Testis (tissue), 3 donors: Measurements from ENCODE around the gene MOB2. TPM values are rescaled to one million over a fixed set of nuclear protein-coding genes. Genes with fewer than 3 reads are reported as not detected.

Source experiments
- DNase-seq: peaks from one replicate; pipeline ENCODE4 v3.0.0-alpha.2; 2019
- H3K27ac ChIP-seq, 2 donors: fragments of 200-600 bp; sonication (generic); one replicate each; pipeline ENCODE4 v1.5.1; 2019
- H3K27me3 ChIP-seq: fragments of 200-600 bp; sonication (generic); one replicate; pipeline ENCODE4 v1.5.1; 2019
- H3K36me3 ChIP-seq: fragments of 200-600 bp; sonication (generic); one replicate; pipeline ENCODE4 v1.5.1; 2017; ENCODE audit warnings: low read depth; ENCODE audit errors: missing control alignments
- H3K4me1 ChIP-seq: fragments of 200-600 bp; sonication (generic); one replicate; pipeline ENCODE4 v1.5.1; 2019
- H3K4me3 ChIP-seq, 2 donors: fragments of 200-600 bp; sonication (generic); one replicate each; pipeline ENCODE4 v1.5.1; 2017 to 2019
- H3K9me3 ChIP-seq: fragments of 200-600 bp; sonication (generic); one replicate; pipeline ENCODE4 v1.5.1; 2017
- POLR2A ChIP-seq: fragments of 450-650 bp; IDR thresholded peaks from one replicate; pipeline ENCODE4 v1.6.1; 2017; ENCODE audit warnings: antibody characterized with exemption, mild to moderate bottlenecking, moderate library complexity
- WGBS, 2 donors: methylation state at CpG; one replicate each; pipeline ENCODE4 v1.1.5; 2018; 5-methylcytosine and 5-hydroxymethylcytosine counted together
- intact Hi-C: fragments of 100-400 bp; cut with DNase I; formaldehyde crosslinking; loops from one replicate; pipeline ENCODE4 v1.15.1; 2023; ENCODE audit warnings: low total_unique reads
- polyA plus RNA-seq: library from polyadenylated mRNA; stranded (reverse); fragments of 350-450 nt; fragmentation: Illumina TruSeq; extraction: RNeasy Lipid Tissue Mini Kit (QIAGEN cat#74804); gene quantifications from one replicate; pipeline ENCODE4 v1.2.3, GENCODE V29; 2014; ENCODE audit warnings: low read depth, low replicate concordance; ENCODE audit not compliant: insufficient read depth
- total RNA-seq, 2 donors: library from RNA; depleted of rRNA; stranded (reverse); fragments of >200 nt; gene quantifications; one replicate each; pipeline ENCODE4 v1.2.3, GENCODE V29; 2016
- TF ChIP-seq, protein P1 (sequence below), 3 experiments: fragments of 450-650 bp in 2 of 3; fragments of 200-600 bp in 1 of 3; sonication (generic) in 1 of 3; IDR thresholded peaks; one replicate each; pipeline ENCODE4 v1.5.1; 2016 to 2019; ENCODE audit warnings: antibody characterized with exemption in 3 of 3, mild to moderate bottlenecking in 2 of 3, moderate library complexity in 1 of 3

MOB2 gene
- total and polyA plus RNA-seq, 3 donors from 2014 or later: 41.5 to 57.7 (median 46.8) TPM

DNA sequence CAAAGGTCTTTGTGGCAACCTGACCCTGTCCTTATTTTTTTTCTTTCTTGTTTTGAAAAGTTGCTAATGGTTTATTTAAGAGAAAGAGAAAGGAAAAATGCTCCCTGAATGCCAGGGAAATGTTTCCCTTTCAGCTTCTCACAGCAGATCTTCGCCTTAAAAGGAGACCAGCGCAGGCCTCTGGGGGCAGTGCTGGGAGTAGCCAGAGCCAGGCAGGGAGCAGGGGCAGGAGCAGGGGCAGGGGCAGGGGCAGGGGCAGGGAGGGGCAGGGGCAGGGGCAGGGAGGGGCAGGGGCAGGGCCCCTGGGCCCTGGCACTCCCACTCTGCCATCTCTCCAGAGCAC is 5.1 kb downstream of the MOB2 start:
- no peak for DNase-seq
- TF ChIP-seq, protein P1, sequence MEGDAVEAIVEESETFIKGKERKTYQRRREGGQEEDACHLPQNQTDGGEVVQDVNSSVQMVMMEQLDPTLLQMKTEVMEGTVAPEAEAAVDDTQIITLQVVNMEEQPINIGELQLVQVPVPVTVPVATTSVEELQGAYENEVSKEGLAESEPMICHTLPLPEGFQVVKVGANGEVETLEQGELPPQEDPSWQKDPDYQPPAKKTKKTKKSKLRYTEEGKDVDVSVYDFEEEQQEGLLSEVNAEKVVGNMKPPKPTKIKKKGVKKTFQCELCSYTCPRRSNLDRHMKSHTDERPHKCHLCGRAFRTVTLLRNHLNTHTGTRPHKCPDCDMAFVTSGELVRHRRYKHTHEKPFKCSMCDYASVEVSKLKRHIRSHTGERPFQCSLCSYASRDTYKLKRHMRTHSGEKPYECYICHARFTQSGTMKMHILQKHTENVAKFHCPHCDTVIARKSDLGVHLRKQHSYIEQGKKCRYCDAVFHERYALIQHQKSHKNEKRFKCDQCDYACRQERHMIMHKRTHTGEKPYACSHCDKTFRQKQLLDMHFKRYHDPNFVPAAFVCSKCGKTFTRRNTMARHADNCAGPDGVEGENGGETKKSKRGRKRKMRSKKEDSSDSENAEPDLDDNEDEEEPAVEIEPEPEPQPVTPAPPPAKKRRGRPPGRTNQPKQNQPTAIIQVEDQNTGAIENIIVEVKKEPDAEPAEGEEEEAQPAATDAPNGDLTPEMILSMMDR (IDR thresholded peaks at IDR 0.05): peak in 2 of 3 experiments; percentile 6
- TF ChIP-seq POLR2A: no peak
- Histone ChIP-seq H3K4me1 (peaks cover 32% of the 10 kb centered on the region), H3K27ac (peak overlapping the region; percentile 70 to 76), H3K4me3 (no peak overlapping the region), H3K36me3 (no peaks in the 10 kb centered on the region), H3K9me3 (no peaks in the 10 kb centered on the region), H3K27me3 (no peaks in the 10 kb centered on the region)
- WGBS, 2 donors: 68 to 74% methylated on average over 2 of the region's 2 CpGs
- intact Hi-C loops: no loop called here

DNA sequence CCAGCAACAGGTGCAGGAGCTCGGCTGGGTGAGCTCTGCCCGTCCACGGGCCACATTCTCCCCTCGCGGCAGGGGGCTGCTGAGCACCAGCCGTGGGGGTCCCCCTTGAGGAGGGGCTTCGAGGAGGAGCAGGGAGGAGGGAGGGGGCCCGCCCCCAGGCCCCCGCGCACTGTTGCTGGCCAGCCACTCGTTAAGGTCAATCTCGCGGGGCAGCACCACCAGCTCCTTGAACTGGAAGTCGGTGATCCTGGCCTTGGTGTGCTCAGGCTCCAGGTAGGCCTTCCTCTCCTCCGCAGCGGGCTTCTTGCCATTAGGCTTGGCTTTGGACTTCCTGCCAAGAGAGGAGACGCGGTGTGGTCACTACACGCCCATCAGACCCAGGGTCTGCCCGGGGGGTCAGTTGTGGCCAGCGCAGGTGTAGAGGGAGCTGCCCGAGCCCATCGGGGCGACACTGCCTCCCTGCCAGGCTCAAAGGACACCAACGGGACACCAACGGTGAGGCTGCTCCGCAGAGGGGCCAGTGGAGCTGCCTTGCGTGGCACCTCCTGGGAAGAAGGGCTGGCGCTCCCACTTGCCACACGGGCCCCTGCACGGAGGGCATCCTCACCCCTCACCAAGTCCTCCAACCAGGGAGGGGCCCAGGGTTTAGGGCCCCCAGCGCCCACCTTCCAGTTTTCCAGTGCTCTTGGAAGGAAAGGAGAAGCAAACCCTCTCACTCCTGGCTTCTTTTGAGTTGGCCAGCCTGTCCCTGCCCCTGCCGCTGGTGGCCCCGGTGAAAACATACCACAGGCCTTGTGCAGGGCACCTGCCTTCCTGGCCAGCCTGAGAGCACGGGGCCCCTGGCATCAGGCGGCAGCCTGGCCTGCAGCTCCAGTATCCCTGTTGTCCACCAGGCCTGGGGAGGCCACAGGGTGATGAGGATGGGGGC is 5.8 kb downstream of the MOB2 start:
- Histone ChIP-seq H3K4me1 (peaks cover 26% of the 10 kb centered on the region), H3K9me3 (no peaks in the 10 kb centered on the region), H3K36me3 (no peaks in the 10 kb centered on the region), H3K4me3 (no peak overlapping the region), H3K27me3 (no peaks in the 10 kb centered on the region), H3K27ac (peak overlapping the region in 1 of 2 donors; percentile 76)
- DNase-seq: no peak
- 82 to 89% methylated on average over 12 to 36 of the region's 36 CpGs for WGBS, 2 donors
- TF ChIP-seq, protein P1 (IDR thresholded peaks at IDR 0.05): no peak
- no peak for TF ChIP-seq POLR2A
- intact Hi-C loops: no loop called here

DNA sequence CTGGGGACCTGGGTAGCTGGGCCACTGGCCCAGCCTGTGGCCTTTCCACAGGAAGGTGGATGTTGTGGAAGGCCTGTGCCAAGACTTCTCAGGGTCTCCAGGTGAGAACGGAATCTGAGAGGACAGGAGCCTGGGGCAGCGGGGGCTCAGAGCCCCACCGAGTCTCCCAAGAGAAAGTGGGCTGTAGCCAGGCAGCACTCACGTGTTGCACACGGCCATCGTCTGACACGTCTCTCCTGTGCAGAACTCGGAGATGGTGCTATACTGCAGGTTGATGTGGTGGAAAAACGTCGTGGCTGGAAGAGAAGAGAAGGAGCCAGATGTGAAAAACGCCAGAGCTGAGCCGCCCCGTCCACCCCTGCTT is 6.4 kb downstream of the MOB2 start:
- intact Hi-C loops: no loop called here
- no peak for DNase-seq

DNA sequence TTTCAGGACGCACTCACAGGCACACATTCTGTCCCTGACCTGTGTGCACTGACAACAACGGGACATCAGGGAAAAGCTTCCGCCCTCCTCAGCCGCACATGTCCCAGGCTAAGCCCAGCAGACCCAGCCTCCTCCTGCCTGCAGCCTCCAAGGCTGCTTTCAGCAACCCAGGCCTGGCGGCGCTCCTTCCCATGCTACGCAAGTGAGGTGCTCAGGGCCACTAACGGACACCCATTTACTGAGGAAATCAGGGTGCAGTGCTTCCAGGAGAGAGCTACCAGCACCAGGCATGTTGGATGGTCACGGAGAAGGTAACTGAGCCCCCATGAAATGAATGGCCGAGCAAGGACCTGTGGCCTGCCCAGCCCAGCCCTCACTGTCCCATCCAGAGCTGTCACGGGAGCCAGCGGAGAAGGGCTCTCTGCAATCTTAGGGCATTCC is 6.9 kb downstream of the MOB2 start:
- peaks cover 15% of the 10 kb centered on the region for H3K4me1 ChIP-seq
- no peak overlapping the region for H3K27ac ChIP-seq
- no peak overlapping the region for H3K4me3 ChIP-seq
- TF ChIP-seq, protein P1 (IDR thresholded peaks at IDR 0.05): no peak
- no peak for TF ChIP-seq POLR2A
- 94 to 97% methylated on average over 12 of the region's 12 CpGs for WGBS, 2 donors
- H3K36me3 ChIP-seq: no peaks in the 10 kb centered on the region
- no peak for DNase-seq
- intact Hi-C loops: no loop called here
- no peaks in the 10 kb centered on the region for H3K27me3 ChIP-seq
- no peaks in the 10 kb centered on the region for H3K9me3 ChIP-seq

More for the DNA sequence above, 6.4 kb downstream of the MOB2 start:
- TF ChIP-seq POLR2A: no peak
- TF ChIP-seq, protein P1 (IDR thresholded peaks at IDR 0.05): no peak
- H3K9me3 ChIP-seq: no peaks in the 10 kb centered on the region
- WGBS, 2 donors: 84 to 87% methylated on average over 13 of the region's 13 CpGs
- no peaks in the 10 kb centered on the region for H3K27me3 ChIP-seq
- no peaks in the 10 kb centered on the region for H3K36me3 ChIP-seq
- H3K4me1 ChIP-seq: peaks cover 19% of the 10 kb centered on the region
- no peak overlapping the region for H3K27ac ChIP-seq
- H3K4me3 ChIP-seq: no peak overlapping the region
